Measurements from ENCODE around the gene PUSL1.

The PUSL1 gene

GRCh38 chr1:1332031-1332755 is 23.8 kb downstream of the PUSL1 start:
- in situ Hi-C loops (cut with MboI; ENCODE audit: low pct_unique_long_range_greater_than_20kb, low sequenced_read_pairs): no loop called here
- DNase-seq: no peak

- in situ Hi-C loops (cut with MboI; ENCODE audit: low pct_unique_long_range_greater_than_20kb, low sequenced_read_pairs): no loop called here
- no peak for DNase-seq
Measured at GRCh38 chr1:1332774-1333480, 24.5 kb downstream of the PUSL1 start.

- in situ Hi-C loops (cut with MboI; ENCODE audit: low pct_unique_long_range_greater_than_20kb, low sequenced_read_pairs): no loop called here
- no peak for DNase-seq
Measured at GRCh38 chr1:1333551-1334241, 25.3 kb downstream of the PUSL1 start.

GRCh38 chr1:1334835-1335234 is 26.4 kb downstream of the PUSL1 start:
- in situ Hi-C loops (cut with MboI; ENCODE audit: low pct_unique_long_range_greater_than_20kb, low sequenced_read_pairs): no loop called here

GRCh38 chr1:1335283-1335682 is 26.9 kb downstream of the PUSL1 start:
- in situ Hi-C loops (cut with MboI; ENCODE audit: low pct_unique_long_range_greater_than_20kb, low sequenced_read_pairs): no loop called here
- no peak for DNase-seq

More at GRCh38 chr1:1334835-1335234, 26.4 kb downstream of the PUSL1 start:
- no peak for DNase-seq

GRCh38 chr1:1335792-1336248 is 27.4 kb downstream of the PUSL1 start:
- in situ Hi-C loops (cut with MboI; ENCODE audit: low pct_unique_long_range_greater_than_20kb, low sequenced_read_pairs): no loop called here
- DNase-seq: no peak

GRCh38 chr1:1336446-1336845 is 28.0 kb downstream of the PUSL1 start:
- DNase-seq: no peak
- in situ Hi-C loops (cut with MboI; ENCODE audit: low pct_unique_long_range_greater_than_20kb, low sequenced_read_pairs): no loop called here

GRCh38 chr1:1336931-1337792 is 28.8 kb downstream of the PUSL1 start:
- no peak for DNase-seq
- in situ Hi-C loops (cut with MboI; ENCODE audit: low pct_unique_long_range_greater_than_20kb, low sequenced_read_pairs): no loop called here

- in situ Hi-C loops (cut with MboI; ENCODE audit: low pct_unique_long_range_greater_than_20kb, low sequenced_read_pairs): no loop called here
- DNase-seq: no peak
Measured at GRCh38 chr1:1337793-1338147, 29.4 kb downstream of the PUSL1 start.

GRCh38 chr1:1338278-1338677 is 29.9 kb downstream of the PUSL1 start:
- DNase-seq: no peak
- in situ Hi-C loops (cut with MboI; ENCODE audit: low pct_unique_long_range_greater_than_20kb, low sequenced_read_pairs): no loop called here

GRCh38 chr1:1340185-1340584 is 31.8 kb downstream of the PUSL1 start:
- in situ Hi-C loops (cut with MboI; ENCODE audit: low pct_unique_long_range_greater_than_20kb, low sequenced_read_pairs): no loop called here

GRCh38 chr1:1340791-1341548 is 32.6 kb downstream of the PUSL1 start:
- in situ Hi-C loops (cut with MboI; ENCODE audit: low pct_unique_long_range_greater_than_20kb, low sequenced_read_pairs): no loop called here
- no peak for DNase-seq

More at GRCh38 chr1:1340185-1340584, 31.8 kb downstream of the PUSL1 start:
- DNase-seq: no peak

- DNase-seq: no peak
- in situ Hi-C loops (cut with MboI; ENCODE audit: low pct_unique_long_range_greater_than_20kb, low sequenced_read_pairs): no loop called here
Measured at GRCh38 chr1:1341549-1342021, 33.2 kb downstream of the PUSL1 start.

- in situ Hi-C loops (cut with MboI; ENCODE audit: low pct_unique_long_range_greater_than_20kb, low sequenced_read_pairs): no loop called here
- no peak for DNase-seq
Measured at GRCh38 chr1:1342061-1342562, 33.7 kb downstream of the PUSL1 start.

- in situ Hi-C loops (cut with MboI; ENCODE audit: low pct_unique_long_range_greater_than_20kb, low sequenced_read_pairs): no loop called here
- DNase-seq: no peak
Measured at GRCh38 chr1:1342584-1343115, 34.3 kb downstream of the PUSL1 start.

- in situ Hi-C loops (cut with MboI; ENCODE audit: low pct_unique_long_range_greater_than_20kb, low sequenced_read_pairs): no loop called here
- no peak for DNase-seq
Measured at GRCh38 chr1:1343811-1344421, 35.5 kb downstream of the PUSL1 start.

- in situ Hi-C loops (cut with MboI; ENCODE audit: low pct_unique_long_range_greater_than_20kb, low sequenced_read_pairs): no loop called here
- DNase-seq: no peak
Measured at GRCh38 chr1:1344655-1345361, 36.4 kb downstream of the PUSL1 start.
